Kidney (tissue), 14 donors: ENCODE data around the gene C1QB. TPM values are rescaled to one million over a fixed set of nuclear protein-coding genes. Genes with fewer than 3 reads are reported as not detected.

Experiments used
- DNase-seq, 5 donors: peaks; one replicate each; pipeline ENCODE4 v3.0.0-alpha.2; 2013 to 2020
- FAIRE-seq: peaks from 2 replicates; lab custom pipeline; 2012; peaks lifted over from hg19 to GRCh38; lab: Jason Lieb, UNC
- H3K27ac ChIP-seq, 2 donors: one replicate each; pipeline ENCODE4 v1.7.0; 2013; ENCODE audit warnings: low read depth in 2 of 2, low read length in 2 of 2, inconsistent platforms in 1 of 2
- H3K27me3 ChIP-seq: one replicate; pipeline ENCODE4 v1.7.1; 2013; ENCODE audit warnings: low read length, inconsistent platforms; ENCODE audit not compliant: control insufficient read depth, insufficient read depth
- H3K36me3 ChIP-seq, 3 donors: one replicate each; pipeline versions ENCODE4 v1.7.0 to v1.7.1; 2013; ENCODE audit warnings: low read length in 3 of 3, control low read depth in 1 of 3, inconsistent platforms in 1 of 3; ENCODE audit not compliant: insufficient read depth in 3 of 3, control insufficient read depth in 2 of 3
- H3K4me1 ChIP-seq, 3 donors: one replicate each; pipeline versions ENCODE4 v1.7.0 to v1.7.1; 2013; ENCODE audit warnings: low read length in 3 of 3, inconsistent platforms in 1 of 3, low read depth in 1 of 3; ENCODE audit not compliant: control insufficient read depth in 2 of 3, insufficient read depth in 2 of 3
- H3K4me3 ChIP-seq, 3 donors: one replicate each; pipeline versions ENCODE4 v1.7.0 to v1.8.1; 2013; ENCODE audit warnings: low read length in 3 of 3, control low read depth in 1 of 3, inconsistent platforms in 1 of 3
- H3K9ac ChIP-seq, 3 donors: one replicate each; pipeline versions ENCODE4 v1.7.0 to v1.7.1; 2013; ENCODE audit warnings: low read length in 3 of 3, control low read depth in 1 of 3, inconsistent platforms in 1 of 3
- H3K9me3 ChIP-seq, 3 donors: one replicate each; pipeline versions ENCODE4 v1.7.0 to v1.7.1; 2013; ENCODE audit warnings: low read length in 3 of 3, control low read depth in 1 of 3, inconsistent platforms in 1 of 3; ENCODE audit not compliant: control insufficient read depth in 2 of 3, insufficient read depth in 1 of 3
- CTCF ChIP-seq: IDR thresholded peaks from 3 replicates; pipeline ENCODE4 v1.5.1; 2012; ENCODE audit warnings: mild to moderate bottlenecking, moderate library complexity, borderline replicate concordance; ENCODE audit not compliant: insufficient read depth; ENCODE audit errors: extremely low read depth
- intact Hi-C: fragments of 100-400 bp; cut with DNase I; formaldehyde crosslinking; loops from one replicate; pipeline ENCODE4 v1.11.1; 2022
- polyA plus RNA-seq: library from polyadenylated mRNA; stranded (reverse); fragments of 350-450 nt; fragmentation: Illumina TruSeq; extraction: RNeasy Lipid Tissue Mini Kit (QIAGEN cat#74804); gene quantifications from one replicate; pipeline ENCODE4 v1.2.3, GENCODE V29; 2014; ENCODE audit warnings: low read depth, low replicate concordance; ENCODE audit not compliant: insufficient read depth
- total RNA-seq: library from RNA; stranded (reverse); fragmentation: NEBNext Ultra II Directional; extraction: Animal tissue kit (Norgen Biotek cat#: 25700); gene quantifications from one replicate; pipeline ENCODE4 v1.2.1, GENCODE V29; 2021
- donor health status: control.
- donor health status: control.
- donor health status: control.
- donor health status: control.
- donor health status: control.
- donor health status: DM: yes; HTN: yes; CAD: no.
- donor health status: Normal renal cell carcinoma (clear cell type).

Gene C1QB
- total and polyA plus RNA-seq, 2 donors from 2014 or later, result 95.1 to 296 TPM

GRCh38 chr1:22612671-22613571 lies 40.1 kb upstream of the C1QB start:
- H3K4me3 ChIP-seq, result no peak overlapping the region
- DNase-seq (no peak), FAIRE-seq (no peak)
- no peaks in the 10 kb centered on the region for H3K4me1 ChIP-seq
- H3K36me3 ChIP-seq, result no peaks in the 10 kb centered on the region
- H3K27ac ChIP-seq, result no peak overlapping the region
- no peaks in the 10 kb centered on the region for H3K9me3 ChIP-seq
- TF ChIP-seq CTCF, result no peak
- intact Hi-C loops, result no loop called here
- H3K27me3 ChIP-seq, result peaks cover 2% of the 10 kb centered on the region
- no peak overlapping the region for H3K9ac ChIP-seq

DNA sequence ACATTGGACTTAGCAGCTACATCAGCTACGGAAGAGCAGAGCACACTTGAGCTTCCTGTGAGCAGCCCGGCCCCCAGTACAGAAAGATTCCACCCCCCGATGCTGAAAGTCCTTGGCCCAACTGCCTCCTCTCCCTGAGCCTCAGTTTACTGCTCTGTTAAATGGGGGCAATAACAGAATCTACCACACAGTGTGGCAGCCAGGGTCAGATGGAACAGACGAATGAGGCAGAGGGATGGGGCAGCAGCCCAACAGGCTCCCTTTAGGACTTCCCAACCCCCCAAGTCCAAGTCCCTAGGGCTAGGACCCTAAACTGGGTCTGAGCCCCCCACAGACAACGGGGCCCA lies 39.5 kb upstream of the C1QB start:
- no peak overlapping the region for H3K4me3 ChIP-seq
- DNase-seq (no peak), FAIRE-seq (no peak)
- intact Hi-C loops, result no loop called here
- H3K4me1 ChIP-seq, result no peaks in the 10 kb centered on the region
- H3K27me3 ChIP-seq, result peaks cover 2% of the 10 kb centered on the region
- H3K36me3 ChIP-seq, result no peaks in the 10 kb centered on the region
- H3K27ac ChIP-seq, result no peak overlapping the region
- no peaks in the 10 kb centered on the region for H3K9me3 ChIP-seq
- TF ChIP-seq CTCF, result no peak
- no peak overlapping the region for H3K9ac ChIP-seq

GRCh38 chr1:22613951-22614350 lies 39.1 kb upstream of the C1QB start:
- Histone ChIP-seq H3K27me3 (peaks cover 2% of the 10 kb centered on the region), H3K36me3 (no peaks in the 10 kb centered on the region), H3K4me3 (no peak overlapping the region), H3K9me3 (no peaks in the 10 kb centered on the region), H3K9ac (no peak overlapping the region), H3K27ac (no peak overlapping the region), H3K4me1 (no peaks in the 10 kb centered on the region)
- intact Hi-C loops, result no loop called here
- FAIRE-seq (no peak), DNase-seq (no peak)
- TF ChIP-seq CTCF, result no peak
